Liver (tissue), 3 donors: ENCODE data around the gene MED17.

Experiments
- ATF3 ChIP-seq: IDR thresholded peaks from 2 replicates; pipeline ENCODE4 v1.6.1; 2016; ENCODE audit warnings: antibody characterized with exemption
- CTCF ChIP-seq: fragments of 150-350 bp; IDR thresholded peaks from 2 replicates; pipeline ENCODE4 v1.5.1; 2017; ENCODE audit warnings: improper control_type of control experiment, low read depth, low read length; ENCODE audit not compliant: missing input control
- EGR1 ChIP-seq, 2 donors: IDR thresholded peaks; 2 replicates each; pipeline ENCODE4 v1.6.1; 2016 to 2018; ENCODE audit warnings: antibody characterized with exemption in 2 of 2, low read depth in 2 of 2
- FOXA1 ChIP-seq: IDR thresholded peaks from 2 replicates; pipeline ENCODE4 v1.6.1; 2016; ENCODE audit warnings: antibody characterized with exemption
- GABPA ChIP-seq, 2 donors: IDR thresholded peaks in 1 of 2; conservative IDR thresholded peaks in 1 of 2; 2 replicates each; pipeline ENCODE4 v1.6.1; 2016; ENCODE audit warnings: antibody characterized with exemption in 2 of 2, mild to moderate bottlenecking in 1 of 2, moderate library complexity in 1 of 2
- HNF4A ChIP-seq, 2 donors: conservative IDR thresholded peaks; 2 replicates each; pipeline ENCODE4 v1.6.1; 2016; ENCODE audit warnings: antibody characterized with exemption in 2 of 2, mild to moderate bottlenecking in 2 of 2
- HNF4G ChIP-seq: IDR thresholded peaks from 2 replicates; pipeline ENCODE4 v1.6.1; 2016; ENCODE audit warnings: antibody characterized with exemption
- MAX ChIP-seq: IDR thresholded peaks from 2 replicates; pipeline ENCODE4 v1.6.1; 2016; ENCODE audit warnings: antibody characterized with exemption
- RAD21 ChIP-seq, 2 donors: IDR thresholded peaks; 2 replicates each; pipeline ENCODE4 v1.6.1; 2016; ENCODE audit warnings: antibody characterized with exemption in 2 of 2, mild to moderate bottlenecking in 2 of 2
- REST ChIP-seq: IDR thresholded peaks from 2 replicates; pipeline ENCODE4 v1.6.1; 2016; ENCODE audit warnings: antibody characterized with exemption, mild to moderate bottlenecking
- RXRA ChIP-seq, 2 donors: IDR thresholded peaks; 2 replicates each; pipeline ENCODE4 v1.6.1; 2017 to 2018; ENCODE audit warnings: antibody characterized with exemption in 2 of 2, mild to moderate bottlenecking in 1 of 2
- SP1 ChIP-seq: IDR thresholded peaks from 2 replicates; pipeline ENCODE4 v1.6.1; 2018; ENCODE audit warnings: antibody characterized with exemption, mild to moderate bottlenecking
- TAF1 ChIP-seq: conservative IDR thresholded peaks from 2 replicates; pipeline ENCODE4 v1.6.1; 2016; ENCODE audit warnings: antibody characterized with exemption, mild to moderate bottlenecking
- YY1 ChIP-seq: IDR thresholded peaks from 2 replicates; pipeline ENCODE4 v1.6.1; 2016; ENCODE audit warnings: antibody characterized with exemption, mild to moderate bottlenecking
- donor health status: healthy.
- donor health status: healthy.

- TF ChIP-seq CTCF: no peak
- no peak for TF ChIP-seq RAD21 (IDR thresholded peaks at IDR 0.05)
- no peak for TF ChIP-seq SP1
- TF ChIP-seq GABPA (IDR thresholded peaks at IDR 0.05 in 1 of 2, conservative IDR thresholded peaks at IDR 0.05 in 1 of 2): no peak
- TF ChIP-seq REST: no peak
- no peak for TF ChIP-seq TAF1
- no peak for TF ChIP-seq HNF4G
- TF ChIP-seq MAX: no peak
- TF ChIP-seq ATF3: no peak
- TF ChIP-seq YY1: no peak
- TF ChIP-seq HNF4A (conservative IDR thresholded peaks at IDR 0.05): no peak
- TF ChIP-seq RXRA (IDR thresholded peaks at IDR 0.05): no peak
- TF ChIP-seq EGR1 (IDR thresholded peaks at IDR 0.05; ENCODE audit: low read depth in 2 of 2): no peak
- no peak for TF ChIP-seq FOXA1
Observed at GRCh38 chr11:93840981-93841380, 56.9 kb downstream of the MED17 start.
